OCI-LY1 (cell line): ENCODE measurements around the gene CTDSPL.

Experiments
- H2AFZ ChIP-seq: fragments of 200-600 bp; sonication (generic), shearing (Covaris generic); 2 replicates; pipeline ENCODE4 v1.6.0; 2014; ENCODE audit warnings: antibody characterized with exemption, mild to moderate bottlenecking, low read length
- H3F3A ChIP-seq: fragments of 200-600 bp; sonication (generic), shearing (Covaris generic); 2 replicates; pipeline ENCODE4 v1.6.0; 2014; ENCODE audit warnings: mild to moderate bottlenecking, antibody characterized with exemption, low read length, moderate library complexity; ENCODE audit not compliant: insufficient read depth
- H3K27ac ChIP-seq: fragments of 200-600 bp; sonication (generic); 2 replicates; pipeline ENCODE4 v1.5.1; 2014; ENCODE audit warnings: low read length, mixed run types, mild to moderate bottlenecking, low read depth; ENCODE audit not compliant: poor library complexity, severe bottlenecking
- H3K27me3 ChIP-seq: fragments of 200-600 bp; sonication (generic); 2 replicates; pipeline ENCODE4 v1.6.0; 2014; ENCODE audit warnings: antibody characterized with exemption, mild to moderate bottlenecking, low read length, moderate library complexity; ENCODE audit not compliant: insufficient read depth
- H3K36me3 ChIP-seq: fragments of 200-600 bp; sonication (generic); 2 replicates; pipeline ENCODE4 v1.6.1; 2014; ENCODE audit warnings: mild to moderate bottlenecking, antibody characterized with exemption, low read length, moderate library complexity, mixed read lengths; ENCODE audit not compliant: insufficient read depth
- H3K4me1 ChIP-seq: fragments of 200-600 bp; sonication (generic); 2 replicates; pipeline ENCODE4 v1.5.1; 2014; ENCODE audit warnings: mild to moderate bottlenecking, low read length, moderate library complexity; ENCODE audit not compliant: insufficient read depth, severe bottlenecking
- H3K4me2 ChIP-seq: fragments of 200-600 bp; sonication (generic), shearing (Covaris generic); 2 replicates; pipeline ENCODE4 v1.6.1; 2014; ENCODE audit warnings: low read length
- H3K4me3 ChIP-seq: fragments of 200-600 bp; sonication (generic); 2 replicates; pipeline ENCODE4 v1.5.1; 2014; ENCODE audit warnings: low read length, low read depth, mild to moderate bottlenecking, mixed read lengths; ENCODE audit not compliant: poor library complexity, severe bottlenecking
- H3K79me2 ChIP-seq: fragments of 200-600 bp; shearing (Covaris generic); 2 replicates; pipeline ENCODE4 v1.6.1; 2016; ENCODE audit warnings: mixed run types, low read length, mixed read lengths; ENCODE audit not compliant: insufficient read depth
- H3K9ac ChIP-seq: fragments of 200-600 bp; sonication (generic), shearing (Covaris generic); 2 replicates; pipeline ENCODE4 v1.6.1; 2014; ENCODE audit warnings: mild to moderate bottlenecking, low read length, mixed read lengths
- H3K9me2 ChIP-seq: fragments of 200-600 bp; sonication (generic), shearing (Covaris generic); 2 replicates; pipeline ENCODE4 v1.6.1; 2014; ENCODE audit warnings: low read depth, mild to moderate bottlenecking, low read length, mixed read lengths
- H3K9me3 ChIP-seq: fragments of 200-600 bp; shearing (Covaris generic); 2 replicates; pipeline ENCODE4 v1.6.1; 2014; ENCODE audit warnings: low read length, mixed read lengths
- H4K20me1 ChIP-seq: fragments of 200-600 bp; sonication (generic), shearing (Covaris generic); 2 replicates; pipeline ENCODE4 v1.6.0; 2016; ENCODE audit warnings: mild to moderate bottlenecking, low read length; ENCODE audit not compliant: insufficient read depth
- CTCF ChIP-seq: fragments of 200-600 bp; sonication (generic), shearing (Covaris generic); IDR thresholded peaks from 2 replicates; pipeline ENCODE4 v1.5.1; 2017; ENCODE audit warnings: mild to moderate bottlenecking, antibody characterized with exemption, low read length, moderate library complexity, mixed read lengths
- EZH2 ChIP-seq: fragments of 200-600 bp; sonication (generic), shearing (Covaris generic); IDR thresholded peaks from 2 replicates; pipeline ENCODE4 v1.8.0; 2017; ENCODE audit warnings: borderline replicate concordance, mixed run types, mild to moderate bottlenecking, antibody characterized with exemption, low read length, moderate library complexity, mixed read lengths

CTDSPL gene

DNA sequence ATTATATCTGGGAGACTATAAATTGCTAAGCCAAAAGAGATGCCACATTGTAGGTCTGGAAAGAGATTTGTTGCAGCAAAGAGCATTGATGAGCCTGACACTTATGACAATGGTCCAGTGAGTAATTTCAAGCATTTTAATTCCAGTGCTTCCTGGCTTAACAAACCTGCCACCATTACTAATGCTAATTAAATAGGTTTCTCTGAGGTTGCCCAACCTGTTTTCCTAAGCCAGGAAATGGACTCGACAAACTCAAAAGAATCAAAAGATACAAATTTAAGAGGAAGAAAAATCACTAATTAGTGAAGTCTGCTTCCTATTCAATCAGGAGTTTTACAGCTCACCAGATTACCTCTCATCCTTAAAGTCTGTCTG, 36.7 kb upstream of the CTDSPL start:
- H3K36me3 ChIP-seq: no peaks in the 10 kb centered on the region
- H3K9ac ChIP-seq: no peak overlapping the region
- no peaks in the 10 kb centered on the region for H3K4me1 ChIP-seq
- H3K9me2 ChIP-seq: no peaks in the 10 kb centered on the region
- no peak overlapping the region for H3K27ac ChIP-seq
- no peaks in the 10 kb centered on the region for H3K27me3 ChIP-seq
- H3K9me3 ChIP-seq: no peaks in the 10 kb centered on the region
- no peak overlapping the region for H2AFZ ChIP-seq
- no peak overlapping the region for H3K4me3 ChIP-seq
- no peaks in the 10 kb centered on the region for H3K79me2 ChIP-seq
- TF ChIP-seq EZH2 (no peak), CTCF (no peak)
- no peaks in the 10 kb centered on the region for H3F3A ChIP-seq
- H3K4me2 ChIP-seq: no peak overlapping the region
- H4K20me1 ChIP-seq: no peaks in the 10 kb centered on the region

GRCh38 chr3:37825744-37826400, 35.8 kb upstream of the CTDSPL start:
- TF ChIP-seq CTCF: no peak
- TF ChIP-seq EZH2: no peak
- H3K27ac ChIP-seq: no peak overlapping the region
- no peaks in the 10 kb centered on the region for H3F3A ChIP-seq
- H3K27me3 ChIP-seq: no peaks in the 10 kb centered on the region
- no peak overlapping the region for H3K9ac ChIP-seq
- no peaks in the 10 kb centered on the region for H3K79me2 ChIP-seq
- H3K36me3 ChIP-seq: no peaks in the 10 kb centered on the region
- H3K4me2 ChIP-seq: no peak overlapping the region
- no peaks in the 10 kb centered on the region for H3K4me1 ChIP-seq
- no peak overlapping the region for H3K4me3 ChIP-seq
- no peaks in the 10 kb centered on the region for H4K20me1 ChIP-seq
- no peaks in the 10 kb centered on the region for H3K9me3 ChIP-seq
- H3K9me2 ChIP-seq: no peaks in the 10 kb centered on the region
- H2AFZ ChIP-seq: no peak overlapping the region

DNA sequence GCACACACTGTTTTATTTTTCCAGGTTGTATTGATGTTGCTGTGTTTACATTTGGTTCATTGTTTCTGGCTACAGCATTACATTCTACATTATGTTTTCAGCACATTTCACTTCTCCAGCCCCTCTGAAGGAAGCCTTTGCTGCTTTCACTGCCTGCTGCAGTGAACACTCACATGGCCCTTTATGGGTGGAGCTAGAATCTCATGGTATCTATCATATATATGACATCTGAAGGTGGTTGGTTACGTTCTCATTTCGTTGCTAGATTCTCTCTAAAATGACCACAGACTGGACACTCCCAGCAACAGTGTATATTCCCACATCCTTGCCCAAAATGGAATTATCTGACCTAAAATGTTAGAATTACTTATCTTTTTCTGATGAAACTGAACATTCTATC, 35.2 kb upstream of the CTDSPL start:
- Histone ChIP-seq H4K20me1 (no peaks in the 10 kb centered on the region), H3K4me2 (no peak overlapping the region), H3K9me2 (no peaks in the 10 kb centered on the region), H3K9me3 (no peaks in the 10 kb centered on the region), H3K36me3 (no peaks in the 10 kb centered on the region), H3K27me3 (no peaks in the 10 kb centered on the region), H3K9ac (no peak overlapping the region), H3K79me2 (no peaks in the 10 kb centered on the region), H2AFZ (no peak overlapping the region), H3K4me1 (no peaks in the 10 kb centered on the region), H3F3A (no peaks in the 10 kb centered on the region), H3K4me3 (no peak overlapping the region), H3K27ac (no peak overlapping the region)
- TF ChIP-seq CTCF (no peak), EZH2 (no peak)
